Measurements from ENCODE around the gene ZNF512B. TPM values are rescaled to one million over a fixed set of nuclear protein-coding genes. Genes with fewer than 3 reads are reported as not detected.
A peak's percentile ranks its signal among the peaks of the same experiment; 100 is the strongest.

Gene ZNF512B
- total RNA-seq, 2 donors from 2014 or later: 23.7 to 26.8 TPM

GRCh38 chr20:63947638-63948456 is 21.9 kb downstream of the ZNF512B start:
- Mint-ChIP-seq H3K4me1 (peaks cover 12% of the 10 kb centered on the region), H3K27me3 (ENCODE audit: insufficient read depth) (no peaks in the 10 kb centered on the region), H3K27ac (peak overlapping the region; percentile 44), H3K9me3 (peaks cover 3% of the 10 kb centered on the region), H3K4me3 (no peak overlapping the region), H3K36me3 (ENCODE audit: low read depth) (peaks cover 17% of the 10 kb centered on the region)
- Histone ChIP-seq H3K9ac (ENCODE audit: extremely low read depth, low read length, poor library complexity, severe bottlenecking) (no peak overlapping the region), H3K4me3 (ENCODE audit: low read length) (no peak overlapping the region), H3K27ac (ENCODE audit: low read depth, low read length) (peak overlapping the region; percentile 86), H3K36me3 (ENCODE audit: control insufficient read depth, insufficient read depth, low read length) (peaks cover 15% of the 10 kb centered on the region), H3K4me1 (ENCODE audit: control insufficient read depth, insufficient read depth, low read length) (peaks cover 3% of the 10 kb centered on the region), H3K9me3 (ENCODE audit: control insufficient read depth, low read length) (no peaks in the 10 kb centered on the region), H3K27me3 (ENCODE audit: control insufficient read depth, insufficient read depth, low read length, poor library complexity, severe bottlenecking) (no peaks in the 10 kb centered on the region)
- TF ChIP-seq CTCF (conservative IDR thresholded peaks at IDR 0.05): no peak
- no peak for DNase-seq
- 95 to 97% methylated on average over 22 to 27 of the region's 27 CpGs for WGBS, 2 experiments (ENCODE audit: insufficient coverage in 1 of 2, insufficient read length in 1 of 2)

GRCh38 chr20:63946986-63947637 is 22.6 kb downstream of the ZNF512B start:
- Mint-ChIP-seq H3K27ac (no peak overlapping the region), H3K27me3 (ENCODE audit: insufficient read depth) (no peaks in the 10 kb centered on the region), H3K4me1 (peaks cover 12% of the 10 kb centered on the region), H3K4me3 (no peak overlapping the region), H3K9me3 (peaks cover 3% of the 10 kb centered on the region), H3K36me3 (ENCODE audit: low read depth) (peaks cover 17% of the 10 kb centered on the region)
- Histone ChIP-seq H3K4me3 (ENCODE audit: low read length) (no peak overlapping the region), H3K4me1 (ENCODE audit: control insufficient read depth, insufficient read depth, low read length) (peaks cover 3% of the 10 kb centered on the region), H3K36me3 (ENCODE audit: control insufficient read depth, insufficient read depth, low read length) (peaks cover 15% of the 10 kb centered on the region), H3K9me3 (ENCODE audit: control insufficient read depth, low read length) (no peaks in the 10 kb centered on the region), H3K9ac (ENCODE audit: extremely low read depth, low read length, poor library complexity, severe bottlenecking) (no peak overlapping the region), H3K27ac (ENCODE audit: low read depth, low read length) (peak overlapping the region; percentile 14), H3K27me3 (ENCODE audit: control insufficient read depth, insufficient read depth, low read length, poor library complexity, severe bottlenecking) (no peaks in the 10 kb centered on the region)
- 93 to 95% methylated on average over 13 to 15 of the region's 15 CpGs for WGBS, 2 experiments (ENCODE audit: insufficient coverage in 1 of 2, insufficient read length in 1 of 2)
- DNase-seq: no peak
- TF ChIP-seq CTCF (conservative IDR thresholded peaks at IDR 0.05): no peak

GRCh38 chr20:63945921-63946920 is 23.5 kb downstream of the ZNF512B start:
- 94 to 95% methylated on average over 33 to 39 of the region's 39 CpGs for WGBS, 2 experiments (ENCODE audit: insufficient coverage in 1 of 2, insufficient read length in 1 of 2)
- no peaks in the 10 kb centered on the region for H3K27me3 Mint-ChIP-seq (ENCODE audit: insufficient read depth)

More at GRCh38 chr20:63945921-63946920, 23.5 kb downstream of the ZNF512B start:
- Histone ChIP-seq H3K4me1 (ENCODE audit: control insufficient read depth, insufficient read depth, low read length) (peaks cover 3% of the 10 kb centered on the region), H3K9me3 (ENCODE audit: control insufficient read depth, low read length) (no peaks in the 10 kb centered on the region), H3K27ac (ENCODE audit: low read depth, low read length) (no peak overlapping the region), H3K27me3 (ENCODE audit: control insufficient read depth, insufficient read depth, low read length, poor library complexity, severe bottlenecking) (no peaks in the 10 kb centered on the region), H3K9ac (ENCODE audit: extremely low read depth, low read length, poor library complexity, severe bottlenecking) (no peak overlapping the region), H3K4me3 (ENCODE audit: low read length) (no peak overlapping the region), H3K36me3 (ENCODE audit: control insufficient read depth, insufficient read depth, low read length) (peaks cover 15% of the 10 kb centered on the region)
- no peak for DNase-seq
- peaks cover 3% of the 10 kb centered on the region for H3K9me3 Mint-ChIP-seq
- H3K36me3 Mint-ChIP-seq (ENCODE audit: low read depth): peaks cover 17% of the 10 kb centered on the region
- TF ChIP-seq CTCF (conservative IDR thresholded peaks at IDR 0.05): no peak
- no peak overlapping the region for H3K4me3 Mint-ChIP-seq
- H3K4me1 Mint-ChIP-seq: peaks cover 12% of the 10 kb centered on the region
- peak overlapping the region; percentile 39 for H3K27ac Mint-ChIP-seq

Measured in endodermal cell (in vitro differentiated cells).